PFSK-1 (cell line): Measurements from ENCODE around the gene OPN1SW.

ENCODE experiments used
- FOXP2 ChIP-seq: optimal IDR thresholded peaks from 2 replicates; pipeline ENCODE3; 2011; ENCODE audit warnings: borderline replicate concordance, control low read depth, inconsistent platforms; ENCODE audit not compliant: insufficient read depth; ENCODE audit errors: extremely low read length, extremely low read depth
- POLR2AphosphoS5 ChIP-seq: IDR thresholded peaks from 2 replicates; pipeline ENCODE4 v1.6.1; 2012; ENCODE audit warnings: low read depth, mild to moderate bottlenecking, control low read depth, low read length, moderate library complexity
- REST ChIP-seq, 2 experiments: IDR thresholded peaks; 2 replicates each; pipeline versions ENCODE4 v1.6.1 to v1.8.0; 2011 to 2012; ENCODE audit warnings: low read depth in 2 of 2, low read length in 2 of 2, control low read depth in 1 of 2, inconsistent platforms in 1 of 2, mild to moderate bottlenecking in 1 of 2, moderate library complexity in 1 of 2; ENCODE audit not compliant: insufficient read depth in 1 of 2
- SIN3A ChIP-seq: IDR thresholded peaks from 2 replicates; pipeline ENCODE4 v1.6.1; 2012; ENCODE audit warnings: mild to moderate bottlenecking, low read length, moderate library complexity, borderline replicate concordance; ENCODE audit not compliant: insufficient read depth
- TAF1 ChIP-seq: IDR thresholded peaks from 2 replicates; pipeline ENCODE4 v1.6.1; 2012; ENCODE audit warnings: low read length, control low read depth, borderline replicate concordance; ENCODE audit not compliant: insufficient read depth

The OPN1SW gene

GRCh38 chr7:128814499-128814898 is 38.9 kb upstream of the OPN1SW start:
- no peak for TF ChIP-seq POLR2AphosphoS5
- TF ChIP-seq TAF1: no peak
- no peak for TF ChIP-seq FOXP2
- no peak for TF ChIP-seq REST (IDR thresholded peaks at IDR 0.05; ENCODE audit: insufficient read depth in 1 of 2, low read depth in 2 of 2, low read length in 2 of 2)
- no peak for TF ChIP-seq SIN3A

DNA sequence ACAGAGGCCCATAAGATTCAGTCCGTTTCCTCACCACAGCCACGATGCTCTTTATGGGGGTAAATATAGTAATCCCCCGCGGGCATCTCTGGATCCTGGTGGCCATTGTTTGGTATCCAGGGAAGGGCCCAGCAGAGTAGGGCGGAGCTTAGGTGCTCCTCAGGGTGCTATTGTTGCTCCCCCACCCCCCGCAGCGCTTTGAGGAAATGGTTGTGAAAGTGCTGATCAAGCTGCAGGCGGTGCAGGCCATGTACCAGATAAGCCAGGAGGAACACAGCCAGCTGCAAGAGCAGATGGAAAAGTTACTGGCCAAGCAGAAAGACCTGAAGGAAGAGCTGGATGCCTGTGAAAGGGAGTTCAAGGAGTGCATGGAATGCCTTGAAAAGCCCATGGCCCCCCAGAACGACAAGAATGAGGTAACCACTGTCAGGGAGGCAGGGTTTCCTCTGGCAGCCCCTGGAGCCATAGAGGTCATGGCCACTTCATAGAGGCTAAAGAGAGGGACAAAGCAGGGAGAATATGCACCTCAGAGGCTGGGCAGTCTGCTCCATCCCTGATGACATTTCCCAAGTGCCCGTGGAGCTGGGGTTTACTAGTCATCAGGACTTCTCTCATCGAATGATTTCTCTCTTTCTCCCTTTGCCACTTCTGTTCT is 37.0 kb upstream of the OPN1SW start:
- TF ChIP-seq REST (IDR thresholded peaks at IDR 0.05; ENCODE audit: insufficient read depth in 1 of 2, low read depth in 2 of 2, low read length in 2 of 2) (no peak), POLR2AphosphoS5 (no peak), FOXP2 (no peak), TAF1 (no peak), SIN3A (no peak)

DNA sequence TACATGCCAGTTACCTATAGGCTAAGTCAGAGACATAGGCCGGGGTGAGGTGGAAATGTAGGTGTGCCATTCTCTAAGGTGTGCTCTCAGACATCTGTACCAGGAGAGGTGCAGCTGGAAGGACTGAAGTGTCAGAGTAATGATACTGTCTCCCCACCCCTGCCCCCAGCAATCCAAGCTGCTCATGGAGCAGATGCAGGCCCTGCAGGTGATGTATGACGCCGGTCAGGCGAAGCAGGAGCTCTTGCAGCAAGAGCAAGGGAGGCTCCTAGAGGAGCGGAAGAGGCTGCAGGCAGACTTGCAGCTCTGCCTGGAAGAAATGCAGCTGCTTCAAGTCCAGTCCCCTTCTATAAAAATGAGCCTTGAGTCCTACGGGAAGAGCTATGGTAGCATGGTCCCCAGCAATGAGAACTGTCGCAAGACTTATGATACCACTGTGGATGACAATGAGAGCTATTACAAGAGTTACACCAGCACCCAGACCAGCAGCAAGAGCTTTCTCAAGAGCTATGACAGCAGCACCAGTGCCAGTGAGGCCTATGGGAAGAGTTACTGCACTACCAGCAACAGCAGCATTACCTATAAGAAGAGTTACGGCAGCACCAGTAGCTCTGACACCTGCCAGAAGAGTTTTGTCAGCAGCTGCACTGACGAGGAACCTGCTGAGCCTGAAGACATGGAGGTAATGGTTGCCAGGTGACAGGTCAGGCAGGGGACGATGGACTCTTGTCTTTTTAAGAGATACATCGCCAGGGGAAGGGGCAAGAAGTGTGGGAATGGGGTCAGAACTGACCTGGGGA is 36.2 kb upstream of the OPN1SW start:
- TF ChIP-seq FOXP2 (no peak), REST (IDR thresholded peaks at IDR 0.05; ENCODE audit: insufficient read depth in 1 of 2, low read depth in 2 of 2, low read length in 2 of 2) (no peak), SIN3A (no peak), POLR2AphosphoS5 (no peak), TAF1 (no peak)

- no peak for TF ChIP-seq FOXP2
These were observed 35.4 kb upstream of the OPN1SW start for GRCh38 chr7:128810997-128811396.

DNA sequence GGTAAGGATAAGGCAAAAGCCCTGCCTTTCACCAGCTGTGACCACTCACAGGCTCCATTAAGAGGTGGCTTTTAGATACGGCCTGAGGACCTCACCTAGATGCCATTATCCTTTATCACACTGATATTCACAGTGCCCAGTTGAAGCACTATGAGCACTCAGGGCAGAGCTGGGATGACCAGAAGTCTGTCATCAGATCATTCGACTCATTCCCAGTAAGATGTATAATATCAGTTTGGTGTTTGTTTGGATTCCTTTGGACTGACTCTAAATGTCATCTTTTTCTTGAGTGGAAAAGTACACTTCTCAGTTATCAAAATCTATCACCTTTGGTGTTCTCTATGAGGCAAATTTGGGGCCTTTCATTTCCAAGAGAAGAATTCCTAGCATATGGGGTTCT is 34.9 kb upstream of the OPN1SW start:
- TF ChIP-seq REST (IDR thresholded peaks at IDR 0.05; ENCODE audit: insufficient read depth in 1 of 2, low read depth in 2 of 2, low read length in 2 of 2): no peak
- TF ChIP-seq POLR2AphosphoS5: no peak
- no peak for TF ChIP-seq SIN3A
- TF ChIP-seq TAF1: no peak
- no peak for TF ChIP-seq FOXP2
